GM18498 (cell line): Measurements from ENCODE around the gene HERPUD2.
A peak's percentile ranks its signal among the peaks of the same experiment; 100 is the strongest.
"Not testable (repeated sequence)": the region's sequence is repeated elsewhere in the genome, so short reads cannot be mapped to it uniquely, and the experiment has no call there.

Experiments used
- ATAC-seq: cut with Tn5 transposase; IDR thresholded peaks from one replicate; pipeline ENCODE4 v1.9.1; 2021; ENCODE audit warnings: mild to moderate bottlenecking, moderate library complexity; ENCODE audit not compliant: unreplicated experiment

Gene HERPUD2

GRCh38 chr7:35714862-35715261 lies 19.9 kb upstream of the HERPUD2 start:
- ATAC-seq, result no peak

- ATAC-seq, result no peak
Measured at GRCh38 chr7:35714407-35714806, 19.5 kb upstream of the HERPUD2 start.

GRCh38 chr7:35712563-35713226 lies 17.8 kb upstream of the HERPUD2 start:
- no peak for ATAC-seq

- ATAC-seq, result no peak
Measured at GRCh38 chr7:35707422-35707821, 12.5 kb upstream of the HERPUD2 start.

GRCh38 chr7:35705932-35706461 lies 11.1 kb upstream of the HERPUD2 start:
- no peak for ATAC-seq

- ATAC-seq, result no peak
Measured at GRCh38 chr7:35704261-35704660, 9.3 kb upstream of the HERPUD2 start.

- ATAC-seq, result no peak
Measured at GRCh38 chr7:35702541-35702940, 7.6 kb upstream of the HERPUD2 start.

GRCh38 chr7:35701287-35701900 lies 6.5 kb upstream of the HERPUD2 start:
- ATAC-seq, result peak; percentile 80

- ATAC-seq, result peak; percentile 14
Measured at GRCh38 chr7:35700865-35701264, 5.9 kb upstream of the HERPUD2 start.

- ATAC-seq, result no peak
Measured at GRCh38 chr7:35700333-35700732, 5.4 kb upstream of the HERPUD2 start.

GRCh38 chr7:35699796-35700305 lies 4.9 kb upstream of the HERPUD2 start:
- ATAC-seq, result no peak

GRCh38 chr7:35698382-35698781 lies 3.4 kb upstream of the HERPUD2 start:
- not testable (repeated sequence) for ATAC-seq

GRCh38 chr7:35697414-35698175 lies 2.7 kb upstream of the HERPUD2 start:
- no peak for ATAC-seq

- ATAC-seq, result no peak
Measured at GRCh38 chr7:35695987-35696386, 1.1 kb upstream of the HERPUD2 start.

GRCh38 chr7:35695473-35695850 lies 527 bp upstream of the HERPUD2 start:
- peak; percentile 0 for ATAC-seq

GRCh38 chr7:35694161-35694783 lies 663 bp downstream of the HERPUD2 start:
- ATAC-seq, result peak; percentile 23

- peak; percentile 16 for ATAC-seq
Measured at GRCh38 chr7:35691827-35692307, 3.1 kb downstream of the HERPUD2 start.

GRCh38 chr7:35691366-35691765 lies 3.6 kb downstream of the HERPUD2 start:
- no peak for ATAC-seq

- not testable (repeated sequence) for ATAC-seq
Measured at GRCh38 chr7:35690614-35691013, 4.3 kb downstream of the HERPUD2 start.

GRCh38 chr7:35685781-35686180 lies 9.2 kb downstream of the HERPUD2 start:
- no peak for ATAC-seq
